Muscle of arm (tissue), 12 donors: ENCODE data around the gene METRNL. TPM values are rescaled to one million over a fixed set of nuclear protein-coding genes. Genes with fewer than 3 reads are reported as not detected.
A peak's percentile ranks its signal among the peaks of the same experiment; 100 is the strongest.
"Not testable (repeated sequence)": the region's sequence is repeated elsewhere in the genome, so short reads cannot be mapped to it uniquely, and the experiment has no call there.

Experiments
- DNase-seq: peaks from one replicate; pipeline ENCODE4 v3.0.0-alpha.2; 2013
- polyA plus RNA-seq, 12 donors: library from polyadenylated mRNA; unstranded; fragments of 120-200 nt; gene quantifications; one replicate each; pipeline ENCODE4 v1.2.1, GENCODE V29; 2013; ENCODE audit not compliant: insufficient read length in 12 of 12

METRNL gene
- polyA plus RNA-seq, 12 donors = 14.0 to 47.7 (median 20.9) TPM; not detected in 1

DNA sequence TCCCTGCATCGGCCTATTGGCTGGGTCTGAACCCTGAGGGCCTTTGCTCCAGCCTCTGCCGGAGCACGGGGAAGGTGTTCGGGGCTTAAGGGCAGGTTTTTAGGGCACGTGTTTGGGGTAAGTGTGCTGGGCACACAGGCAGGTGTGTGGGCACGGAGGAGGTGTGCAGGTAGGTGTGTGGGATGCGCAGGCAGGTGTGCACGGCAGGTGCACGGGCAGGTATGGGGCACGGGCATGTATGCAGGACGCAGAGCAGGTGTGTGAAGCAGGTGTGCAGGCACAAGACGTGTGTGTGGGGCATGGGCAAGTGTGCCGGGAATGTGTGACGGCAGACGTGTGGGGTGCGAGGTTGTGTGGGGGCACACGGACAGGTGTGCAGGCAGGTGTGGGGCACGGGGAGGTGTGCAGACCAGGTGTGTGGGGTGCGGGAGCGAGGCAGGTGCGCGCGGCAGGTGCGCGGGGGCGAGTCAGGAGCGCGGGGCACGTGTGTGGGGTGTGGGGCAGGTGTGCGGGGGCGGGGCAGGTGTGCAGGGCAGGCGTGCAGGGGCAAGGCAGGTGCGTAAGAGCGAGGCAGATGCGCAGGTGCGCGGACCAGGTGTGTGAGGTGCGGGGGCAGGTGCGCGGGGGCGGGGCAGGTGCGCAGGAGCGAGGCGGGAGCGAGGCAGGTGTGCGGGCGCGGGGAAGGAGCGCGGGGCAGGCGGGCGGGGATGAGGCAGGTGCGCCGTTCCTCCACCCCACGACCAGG lies 28.6 kb upstream of the METRNL start:
- no peak for DNase-seq

DNA sequence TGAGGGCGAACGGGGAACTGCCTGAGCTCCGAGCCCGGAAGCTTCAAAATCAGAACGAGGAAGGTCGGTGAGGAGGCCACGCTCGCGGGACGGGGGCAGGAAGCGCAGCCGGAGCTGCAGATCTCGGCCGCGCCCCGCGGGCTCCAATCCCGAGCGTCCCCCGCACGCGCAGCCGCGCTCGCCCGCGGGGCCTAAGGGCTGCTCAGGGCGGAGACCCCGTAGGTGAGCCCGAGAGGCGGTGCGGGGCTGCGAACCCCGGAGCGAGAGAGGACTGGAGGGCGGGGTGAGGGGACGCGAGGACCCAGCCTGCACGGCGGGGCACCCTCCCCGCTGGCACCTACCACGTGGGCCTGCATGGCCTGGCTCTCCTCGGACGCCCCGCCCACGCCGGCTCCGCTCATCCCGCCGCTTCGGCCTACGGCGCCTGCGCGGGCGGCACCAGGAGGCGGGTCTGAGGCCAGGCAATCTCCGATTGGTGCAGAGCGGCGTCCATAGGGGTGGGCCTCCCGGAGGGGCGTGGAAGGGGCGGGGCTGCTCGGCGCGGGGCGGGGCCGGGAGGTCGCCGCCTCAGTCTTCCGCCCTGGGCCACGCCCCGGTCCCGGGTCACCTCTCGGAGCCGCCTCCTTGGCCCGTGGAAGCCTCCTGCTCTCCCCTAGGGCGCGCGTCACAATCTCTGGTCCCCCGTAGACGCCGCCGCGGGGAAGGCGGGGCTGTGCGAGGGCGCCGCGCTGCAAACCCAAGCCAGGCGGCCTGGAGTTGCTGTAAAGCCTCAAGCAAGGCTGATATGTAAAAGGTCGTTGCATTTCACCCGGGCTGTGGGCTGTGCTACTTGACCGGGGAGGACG lies 27.8 kb upstream of the METRNL start:
- peak; percentile 97 for DNase-seq

- DNase-seq = no peak
These were observed 27.2 kb upstream of the METRNL start for GRCh38 chr17:83052241-83052564.

GRCh38 chr17:83053021-83053681 lies 26.3 kb upstream of the METRNL start:
- no peak for DNase-seq

DNA sequence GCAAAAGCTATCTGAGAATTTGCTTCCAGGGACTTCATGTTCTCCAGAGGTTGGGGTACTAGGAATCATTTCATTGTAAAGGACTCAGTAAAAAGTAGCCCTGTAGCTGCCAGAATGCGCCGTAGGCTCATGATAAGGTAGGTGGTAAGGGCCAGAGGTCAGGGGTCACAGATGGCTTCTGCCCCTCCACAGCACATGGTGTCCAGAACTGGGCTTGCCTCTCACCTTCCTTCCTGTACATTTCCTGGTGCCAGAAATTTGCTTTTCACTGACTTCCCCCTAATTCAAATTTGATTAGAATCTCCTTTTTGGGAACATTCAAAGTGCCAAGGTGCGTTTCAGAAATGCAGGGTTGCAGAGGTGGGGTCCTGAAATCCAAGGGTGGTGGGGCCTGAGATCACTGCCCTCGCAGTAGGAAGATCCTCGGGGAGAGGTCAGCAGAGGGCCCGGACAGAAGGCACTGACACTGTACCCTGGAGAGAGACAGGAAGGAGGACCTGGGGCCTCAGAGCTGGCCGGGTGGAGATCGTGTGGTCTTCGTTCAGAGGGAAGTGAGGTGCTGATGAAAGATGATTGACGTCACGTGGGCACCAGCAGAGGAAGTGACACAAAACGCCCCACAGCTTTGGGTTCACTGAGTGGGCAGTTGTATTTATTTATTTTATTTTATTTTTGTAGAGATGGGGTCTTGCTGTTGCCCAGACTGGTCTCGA lies 25.5 kb upstream of the METRNL start:
- no peak for DNase-seq

DNA sequence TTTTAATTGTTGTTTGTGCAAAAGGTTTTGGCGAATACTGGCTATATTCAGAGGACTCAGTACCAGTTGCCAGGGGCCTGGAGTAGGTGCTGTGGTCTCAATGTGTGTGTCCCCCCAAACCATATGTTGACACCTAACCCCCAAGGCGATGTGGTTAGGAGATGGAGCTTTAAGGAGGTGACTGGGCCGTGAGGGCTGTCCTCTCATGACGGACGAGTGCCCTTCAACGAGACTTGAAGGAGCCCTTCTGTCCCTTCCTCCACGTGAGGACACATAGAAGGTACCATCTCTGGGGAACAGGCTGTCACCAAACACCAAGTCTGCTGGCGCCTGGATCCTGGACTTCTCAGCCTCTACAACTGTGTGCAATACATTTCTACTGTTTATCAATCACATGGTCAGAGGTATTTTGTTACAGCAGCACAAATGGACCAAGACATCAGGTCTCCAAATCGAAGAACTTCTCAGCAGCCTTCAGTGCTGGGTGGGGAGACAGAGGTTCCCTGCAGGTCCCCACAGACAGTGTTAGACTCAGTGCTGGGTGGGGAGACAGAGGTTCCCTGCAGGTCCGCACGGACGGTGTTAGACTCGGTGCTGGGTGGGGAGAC lies 24.8 kb upstream of the METRNL start:
- DNase-seq = no peak

- DNase-seq = not testable (repeated sequence)
These were observed 24.2 kb upstream of the METRNL start for GRCh38 chr17:83055176-83055575.

DNA sequence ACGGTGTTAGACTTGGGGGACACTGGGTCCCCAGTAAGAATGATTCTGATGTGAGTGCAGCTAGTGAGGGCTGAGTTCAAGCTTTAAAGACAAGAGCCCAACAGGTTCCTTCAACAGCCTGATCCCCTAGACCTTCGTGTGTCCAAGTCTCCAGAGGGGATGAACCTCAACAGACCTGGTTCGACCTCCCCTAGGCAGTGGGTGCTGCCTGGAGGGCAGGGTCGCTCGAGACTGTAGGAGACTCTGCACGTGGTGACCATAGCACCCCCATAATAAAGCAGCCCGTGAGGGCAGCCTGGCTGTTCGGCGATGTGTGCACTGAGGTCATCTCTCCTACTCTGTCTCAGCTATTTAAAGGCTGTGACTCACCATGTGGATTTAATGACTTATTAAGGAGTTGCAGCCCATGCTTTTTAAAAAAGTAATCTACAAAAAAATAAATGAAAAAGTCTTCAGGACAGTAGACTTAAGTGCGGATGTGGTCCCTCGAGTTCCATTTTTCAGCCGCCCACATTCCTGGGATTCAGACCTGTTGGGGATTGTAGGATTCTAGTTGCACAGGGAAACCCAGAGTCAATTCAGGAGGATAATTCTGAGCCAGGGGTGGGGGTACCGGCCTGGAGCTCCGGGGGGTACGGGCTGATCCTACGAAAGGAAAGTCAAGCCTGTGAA lies 23.4 kb upstream of the METRNL start:
- no peak for DNase-seq

DNA sequence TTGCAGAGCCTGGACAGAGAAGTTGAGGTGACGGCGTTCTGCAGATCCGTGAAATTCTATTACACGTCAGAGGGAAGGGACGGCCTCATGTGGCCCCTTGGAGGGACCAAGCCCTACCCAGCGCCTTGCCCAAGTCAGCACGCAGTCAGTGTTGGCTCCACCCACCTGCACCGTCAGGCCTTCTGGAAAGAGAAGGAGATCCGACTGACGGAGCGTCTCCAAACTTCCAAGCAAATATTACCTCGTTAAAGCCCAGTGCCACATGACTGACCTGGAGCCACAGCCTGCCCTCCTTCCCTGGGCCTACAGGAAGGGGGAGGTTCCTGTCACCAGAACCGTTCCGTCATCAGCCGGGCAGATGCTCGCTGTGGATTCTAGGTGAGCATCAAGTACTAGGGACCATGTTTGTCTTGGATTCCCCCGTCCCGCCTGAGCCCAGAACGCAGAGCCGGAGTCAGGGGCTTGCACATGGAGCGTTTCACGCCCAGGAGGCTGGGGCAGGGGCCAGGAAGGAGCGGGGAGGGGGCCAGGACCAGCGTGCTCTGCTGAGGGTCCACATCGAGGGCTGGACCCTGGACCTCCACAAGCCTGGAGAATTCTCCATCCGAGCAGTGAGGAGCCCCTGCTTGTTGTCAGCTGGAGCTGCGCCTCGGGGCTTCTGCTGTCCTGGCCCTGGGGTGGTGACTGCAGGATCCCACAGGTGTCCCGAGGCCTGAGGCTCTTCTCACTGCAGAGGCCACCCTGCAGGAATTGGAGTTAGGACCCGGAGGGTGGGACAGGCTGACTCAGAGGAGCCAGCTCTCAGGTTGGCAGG lies 22.6 kb upstream of the METRNL start:
- DNase-seq = no peak

DNA sequence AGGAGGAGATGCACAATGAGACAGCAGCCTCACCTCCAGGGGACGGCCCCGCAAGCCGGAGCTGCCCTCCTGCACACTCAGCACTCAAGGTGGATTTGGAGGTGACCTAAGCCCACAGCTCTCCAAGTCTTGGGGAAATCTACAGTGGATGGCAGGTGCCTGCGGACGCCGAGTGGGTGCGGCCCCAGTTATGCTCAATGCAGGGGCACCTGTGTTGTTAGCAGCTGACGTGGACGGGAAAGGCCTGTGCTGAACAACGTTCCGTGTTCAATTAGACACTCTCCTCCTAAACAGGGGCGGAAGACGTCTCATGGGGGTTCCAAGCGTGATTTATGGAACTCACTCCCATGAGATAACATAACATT lies 22.0 kb upstream of the METRNL start:
- DNase-seq = no peak

- no peak for DNase-seq
These were observed 21.6 kb upstream of the METRNL start for GRCh38 chr17:83057793-83058265.

DNA sequence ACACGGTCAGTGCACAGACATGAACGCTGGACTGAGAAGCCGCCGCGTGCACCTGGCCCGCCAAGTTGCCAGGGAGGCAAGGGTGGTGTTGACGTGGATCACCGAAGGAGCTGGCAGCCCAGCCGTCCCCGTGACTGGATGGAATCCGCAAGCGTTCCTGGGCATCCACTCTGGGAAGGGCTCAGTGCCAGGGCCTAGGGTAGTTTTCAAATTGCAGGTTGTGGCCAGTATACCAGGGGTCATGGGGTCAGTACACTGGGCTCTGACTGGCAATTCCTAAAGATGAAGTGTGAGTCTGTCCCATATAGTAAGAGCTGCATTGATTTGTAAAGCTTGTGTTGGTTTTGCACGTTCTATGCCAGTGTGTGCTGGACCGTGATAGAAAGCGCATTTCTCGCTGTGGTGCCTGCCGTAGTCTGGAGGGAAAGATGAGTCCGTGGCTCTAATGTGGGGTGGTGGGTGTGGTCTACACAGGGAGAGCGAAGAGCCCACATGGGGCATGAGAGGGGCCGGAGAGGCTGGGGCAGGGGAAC lies 21.1 kb upstream of the METRNL start:
- no peak for DNase-seq

- no peak for DNase-seq
These were observed 17.8 kb upstream of the METRNL start for GRCh38 chr17:83061586-83061985.

DNA sequence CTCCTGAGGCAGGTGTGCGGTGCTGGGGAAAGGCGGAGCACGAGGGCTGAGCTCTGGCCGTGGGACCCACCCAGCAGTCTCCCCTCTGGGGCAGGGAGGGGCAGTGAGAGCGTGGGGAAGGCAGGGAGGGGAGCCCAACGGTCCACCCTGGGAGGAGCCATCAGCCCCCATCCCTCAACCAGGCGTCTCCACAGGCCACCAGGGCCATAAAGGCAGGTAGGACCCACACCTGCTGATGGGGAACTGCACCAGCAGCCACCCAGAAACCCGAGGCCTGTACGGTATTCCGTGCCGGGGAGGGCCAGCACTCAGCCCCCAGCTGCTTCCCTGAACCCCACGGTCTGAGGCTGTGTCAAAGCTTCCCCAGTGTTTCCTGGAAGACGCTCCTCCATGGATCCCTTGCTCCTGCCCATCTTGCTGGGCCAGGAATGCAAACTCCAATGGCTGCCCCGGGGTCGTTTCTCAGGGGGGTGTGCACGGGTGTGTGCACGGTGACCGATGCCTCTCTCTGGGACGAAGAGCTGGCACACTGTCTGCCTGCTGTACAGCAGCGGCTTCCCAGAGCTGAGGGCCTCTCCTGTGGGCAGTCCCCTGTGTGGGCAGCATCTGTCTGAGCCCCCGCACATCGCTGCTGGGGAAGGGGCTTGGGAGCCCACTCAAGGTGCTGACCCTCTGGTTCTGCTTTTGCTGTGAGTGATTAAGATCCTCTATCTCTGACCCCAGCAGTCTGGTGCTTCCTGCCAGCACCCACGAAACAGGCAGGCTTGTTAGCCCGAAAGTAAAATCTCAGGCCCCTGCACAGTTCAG lies 17.2 kb upstream of the METRNL start:
- DNase-seq = no peak

DNA sequence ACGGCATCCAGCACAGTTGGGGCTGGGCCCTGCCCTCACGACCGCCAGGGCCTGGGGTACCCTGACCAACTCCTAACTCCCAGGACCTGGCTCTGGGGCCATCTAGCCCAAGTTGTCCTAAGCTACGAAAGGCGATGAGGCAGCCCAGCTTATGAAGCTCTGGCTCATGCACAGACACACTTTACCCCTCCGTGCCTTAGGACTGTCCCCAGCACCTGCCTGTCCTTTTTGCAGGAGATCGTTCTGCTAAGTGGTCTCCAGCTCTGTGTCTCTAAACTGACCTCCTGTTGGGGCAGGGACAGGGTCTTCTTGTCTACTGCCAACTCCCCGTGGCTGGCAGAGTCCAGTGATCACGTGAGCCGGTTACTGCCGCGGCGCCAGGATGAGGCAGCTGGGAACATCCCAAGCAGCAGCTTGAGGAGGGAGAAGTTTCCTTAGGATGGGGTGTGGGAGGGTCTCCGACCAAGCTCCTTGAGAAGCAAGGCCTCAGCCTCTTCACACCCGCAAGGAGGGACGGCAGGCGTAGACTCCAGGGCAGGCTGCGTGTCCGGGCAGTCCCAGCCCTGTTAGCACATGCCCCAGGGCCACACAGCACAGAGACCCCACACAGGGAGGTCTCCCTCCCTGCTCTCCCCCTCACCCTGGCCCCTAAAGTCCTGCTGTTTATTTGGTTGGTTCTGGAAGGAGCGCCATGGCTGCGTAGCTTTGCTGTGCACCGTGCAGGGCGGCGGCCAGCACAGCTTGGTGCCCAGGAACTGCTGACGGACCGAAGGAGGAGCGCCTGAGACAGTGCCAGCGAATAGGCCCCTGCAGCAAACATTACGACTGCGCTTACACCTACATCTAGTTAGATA lies 16.4 kb upstream of the METRNL start:
- no peak for DNase-seq

DNA sequence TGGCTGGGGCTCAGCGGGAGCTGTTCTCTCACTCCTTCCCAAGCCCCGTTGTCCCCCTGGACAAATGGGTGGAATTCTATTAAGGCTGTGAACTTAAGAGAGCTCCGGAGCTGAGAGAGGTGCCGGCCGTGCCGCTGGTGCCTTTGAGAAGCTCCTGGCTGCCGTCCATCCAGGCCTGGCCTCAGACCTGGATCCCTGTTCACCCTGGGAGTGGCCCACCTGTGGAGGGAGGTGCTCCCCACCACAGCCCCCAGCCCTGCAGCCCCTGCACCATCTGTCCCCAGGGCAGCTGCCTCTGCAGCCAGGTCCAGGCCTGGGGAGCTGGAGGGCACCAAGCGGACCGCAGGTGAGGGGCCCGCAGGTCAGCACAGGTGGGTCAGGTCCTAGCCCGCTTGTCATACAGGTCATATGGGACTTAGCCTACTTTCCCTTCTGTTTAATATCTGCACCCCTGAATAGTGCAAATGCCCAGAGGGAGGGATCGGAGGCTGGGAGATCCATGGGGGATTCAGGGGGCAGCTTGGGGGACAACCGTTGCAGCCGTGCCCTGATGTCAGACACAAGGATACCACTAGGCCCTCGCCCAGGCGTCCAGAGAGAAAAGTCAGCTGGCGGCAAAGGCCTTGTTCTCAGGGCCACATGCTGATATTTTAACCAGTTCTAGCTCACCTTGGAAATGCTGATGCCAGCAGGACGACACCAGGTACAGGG lies 15.2 kb upstream of the METRNL start:
- no peak for DNase-seq
